ENCODE results near the gene ZSWIM5.
"Not testable (repeated sequence)": the region's sequence is repeated elsewhere in the genome, so short reads cannot be mapped to it uniquely, and the experiment has no call there.

The ZSWIM5 gene

GRCh38 chr1:45191418-45191783, 15.0 kb downstream of the ZSWIM5 start:
- Mint-ChIP-seq H3K27ac (ENCODE audit: low read depth) (no peak overlapping the region), H3K4me3 (no peak overlapping the region), H3K9me3 (no peaks in the 10 kb centered on the region), H3K4me1 (peaks cover 5% of the 10 kb centered on the region), H3K36me3 (ENCODE audit: insufficient read depth) (no peaks in the 10 kb centered on the region), H3K27me3 (no peaks in the 10 kb centered on the region)
- no peak for DNase-seq (ENCODE audit: low spot score in 2 of 2)
- no peak for ATAC-seq (replicated peaks; ENCODE audit: extremely low read depth, poor library complexity, severe bottlenecking)

GRCh38 chr1:45187725-45188124, 18.7 kb downstream of the ZSWIM5 start:
- Mint-ChIP-seq H3K27me3 (no peaks in the 10 kb centered on the region), H3K4me3 (no peak overlapping the region), H3K9me3 (no peaks in the 10 kb centered on the region), H3K27ac (ENCODE audit: low read depth) (no peak overlapping the region), H3K36me3 (ENCODE audit: insufficient read depth) (no peaks in the 10 kb centered on the region), H3K4me1 (peaks cover 5% of the 10 kb centered on the region)
- DNase-seq (ENCODE audit: low spot score in 2 of 2), result no peak
- ATAC-seq (replicated peaks; ENCODE audit: extremely low read depth, poor library complexity, severe bottlenecking), result no peak

- ATAC-seq (replicated peaks; ENCODE audit: extremely low read depth, poor library complexity, severe bottlenecking); DNase-seq (ENCODE audit: low spot score in 2 of 2); H3K9me3 Mint-ChIP-seq; H3K4me1 Mint-ChIP-seq; H3K27ac Mint-ChIP-seq (ENCODE audit: low read depth); H3K36me3 Mint-ChIP-seq (ENCODE audit: insufficient read depth); H3K4me3 Mint-ChIP-seq; H3K27me3 Mint-ChIP-seq: not testable (repeated sequence)
These were observed 26.4 kb downstream of the ZSWIM5 start for GRCh38 chr1:45179918-45180519.

- Mint-ChIP-seq H3K36me3 (ENCODE audit: insufficient read depth) (no peaks in the 10 kb centered on the region), H3K9me3 (no peaks in the 10 kb centered on the region), H3K27me3 (no peaks in the 10 kb centered on the region), H3K27ac (ENCODE audit: low read depth) (no peak overlapping the region), H3K4me1 (no peaks in the 10 kb centered on the region), H3K4me3 (no peak overlapping the region)
- no peak for ATAC-seq (replicated peaks; ENCODE audit: extremely low read depth, poor library complexity, severe bottlenecking)
- DNase-seq (ENCODE audit: low spot score in 2 of 2), result no peak
These were observed 29.0 kb downstream of the ZSWIM5 start for GRCh38 chr1:45177452-45177851.

- no peaks in the 10 kb centered on the region for H3K9me3 Mint-ChIP-seq
- ATAC-seq (replicated peaks; ENCODE audit: extremely low read depth, poor library complexity, severe bottlenecking) (no peak), DNase-seq (ENCODE audit: low spot score in 2 of 2) (no peak)
- H3K27me3 Mint-ChIP-seq, result no peaks in the 10 kb centered on the region
- no peak overlapping the region for H3K4me3 Mint-ChIP-seq
- H3K36me3 Mint-ChIP-seq (ENCODE audit: insufficient read depth), result no peaks in the 10 kb centered on the region
- peaks cover 5% of the 10 kb centered on the region for H3K4me1 Mint-ChIP-seq
- no peak overlapping the region for H3K27ac Mint-ChIP-seq (ENCODE audit: low read depth)
These were observed 33.6 kb downstream of the ZSWIM5 start for GRCh38 chr1:45172764-45173163.

- DNase-seq (ENCODE audit: low spot score in 2 of 2) (no peak), ATAC-seq (replicated peaks; ENCODE audit: extremely low read depth, poor library complexity, severe bottlenecking) (no peak)
- Mint-ChIP-seq H3K36me3 (ENCODE audit: insufficient read depth) (no peaks in the 10 kb centered on the region), H3K27ac (ENCODE audit: low read depth) (no peak overlapping the region), H3K27me3 (no peaks in the 10 kb centered on the region), H3K4me1 (peaks cover 5% of the 10 kb centered on the region), H3K9me3 (no peaks in the 10 kb centered on the region), H3K4me3 (no peak overlapping the region)
These were observed 34.4 kb downstream of the ZSWIM5 start for GRCh38 chr1:45172005-45172404.

- H3K36me3 Mint-ChIP-seq (ENCODE audit: insufficient read depth), result no peaks in the 10 kb centered on the region
- peaks cover 5% of the 10 kb centered on the region for H3K4me1 Mint-ChIP-seq
- H3K9me3 Mint-ChIP-seq, result no peaks in the 10 kb centered on the region
- DNase-seq (ENCODE audit: low spot score in 2 of 2) (no peak), ATAC-seq (replicated peaks; ENCODE audit: extremely low read depth, poor library complexity, severe bottlenecking) (no peak)
- H3K27ac Mint-ChIP-seq (ENCODE audit: low read depth), result no peak overlapping the region
- no peaks in the 10 kb centered on the region for H3K27me3 Mint-ChIP-seq
- H3K4me3 Mint-ChIP-seq, result no peak overlapping the region
These were observed 34.8 kb downstream of the ZSWIM5 start for GRCh38 chr1:45171575-45171974.

- ATAC-seq (replicated peaks; ENCODE audit: extremely low read depth, poor library complexity, severe bottlenecking) (no peak), DNase-seq (ENCODE audit: low spot score in 2 of 2) (no peak)
- H3K27ac Mint-ChIP-seq (ENCODE audit: low read depth), result no peak overlapping the region
- H3K9me3 Mint-ChIP-seq, result no peaks in the 10 kb centered on the region
- H3K27me3 Mint-ChIP-seq, result peaks cover 4% of the 10 kb centered on the region
- H3K36me3 Mint-ChIP-seq (ENCODE audit: insufficient read depth), result no peaks in the 10 kb centered on the region
- no peak overlapping the region for H3K4me3 Mint-ChIP-seq
- peaks cover 5% of the 10 kb centered on the region for H3K4me1 Mint-ChIP-seq
These were observed 36.2 kb downstream of the ZSWIM5 start for GRCh38 chr1:45170151-45170742.

- not testable (repeated sequence) for DNase-seq (ENCODE audit: low spot score in 2 of 2); ATAC-seq (replicated peaks; ENCODE audit: extremely low read depth, poor library complexity, severe bottlenecking); H3K27ac Mint-ChIP-seq (ENCODE audit: low read depth); H3K36me3 Mint-ChIP-seq (ENCODE audit: insufficient read depth); H3K9me3 Mint-ChIP-seq; H3K4me3 Mint-ChIP-seq
- H3K4me1 Mint-ChIP-seq, result peaks cover 15% of the 10 kb centered on the region
- peaks cover 19% of the 10 kb centered on the region for H3K27me3 Mint-ChIP-seq
These were observed 38.5 kb downstream of the ZSWIM5 start for GRCh38 chr1:45167947-45168346.

- H3K4me3 Mint-ChIP-seq; DNase-seq (ENCODE audit: low spot score in 2 of 2); H3K36me3 Mint-ChIP-seq (ENCODE audit: insufficient read depth); H3K9me3 Mint-ChIP-seq; H3K27ac Mint-ChIP-seq (ENCODE audit: low read depth); ATAC-seq (replicated peaks; ENCODE audit: extremely low read depth, poor library complexity, severe bottlenecking): not testable (repeated sequence)
- peaks cover 21% of the 10 kb centered on the region for H3K4me1 Mint-ChIP-seq
- peaks cover 19% of the 10 kb centered on the region for H3K27me3 Mint-ChIP-seq
These were observed 42.1 kb downstream of the ZSWIM5 start for GRCh38 chr1:45164307-45164706.

GRCh38 chr1:45163111-45163510, 43.3 kb downstream of the ZSWIM5 start:
- H3K4me3 Mint-ChIP-seq, result peak overlapping the region; percentile 3
- not testable (repeated sequence) for ATAC-seq (replicated peaks; ENCODE audit: extremely low read depth, poor library complexity, severe bottlenecking); H3K36me3 Mint-ChIP-seq (ENCODE audit: insufficient read depth); H3K9me3 Mint-ChIP-seq; DNase-seq (ENCODE audit: low spot score in 2 of 2)
- H3K4me1 Mint-ChIP-seq, result peaks cover 16% of the 10 kb centered on the region
- H3K27ac Mint-ChIP-seq (ENCODE audit: low read depth), result peak overlapping the region; percentile 81
- H3K27me3 Mint-ChIP-seq, result peaks cover 19% of the 10 kb centered on the region

GRCh38 chr1:45162041-45163035, 44.1 kb downstream of the ZSWIM5 start:
- not testable (repeated sequence) for DNase-seq (ENCODE audit: low spot score in 2 of 2); H3K36me3 Mint-ChIP-seq (ENCODE audit: insufficient read depth); H3K27ac Mint-ChIP-seq (ENCODE audit: low read depth); H3K9me3 Mint-ChIP-seq; ATAC-seq (replicated peaks; ENCODE audit: extremely low read depth, poor library complexity, severe bottlenecking)
- H3K4me1 Mint-ChIP-seq, result peaks cover 16% of the 10 kb centered on the region
- H3K4me3 Mint-ChIP-seq, result peak overlapping the region; percentile 3
- peaks cover 19% of the 10 kb centered on the region for H3K27me3 Mint-ChIP-seq
